ENCODE results near the gene CCNB1IP1. TPM values are rescaled to one million over a fixed set of nuclear protein-coding genes. Genes with fewer than 3 reads are reported as not detected.
"Not testable (repeated sequence)": the region's sequence is repeated elsewhere in the genome, so short reads cannot be mapped to it uniquely, and the experiment has no call there.

Gene CCNB1IP1
- 10 to 100 TPM; 70.2 to 77.4 TPM for total RNA-seq

- peaks cover 36% of the 10 kb centered on the region for H3K4me1 Mint-ChIP-seq (ENCODE audit: low read depth)
- H3K27me3 Mint-ChIP-seq: no peaks in the 10 kb centered on the region
- peak within 1 kb of the TSS; percentile 99 for H3K4me3 Mint-ChIP-seq
- intact Hi-C loops (cut with micrococcal nuclease): loop anchor here (1.0 to 2.0 kb wide), 6 partner anchors 10 to 350 kb away; partner anchors contain the start of genes APEX1, PARP2 and PNP
- DNase-seq: peak; percentile 54
- ChIA-PET POLR2A (interaction anchor here (1.3 to 4.8 kb wide), 5 partner anchors 10 to 350 kb away, joined by 4 to 59 read pairs (median 5); partner anchors contain the start of genes PARP2 and PNP), CTCF (interaction anchor here (0.7 to 8.9 kb wide), 5 partner anchors 8 to 277 kb away, joined by 3 to 129 read pairs (median 7); partner anchors contain the start of genes PARP2 and TEP1)
- H3K36me3 Mint-ChIP-seq: peaks cover 16% of the 10 kb centered on the region
- H3K27ac Mint-ChIP-seq: peak within 1 kb of the TSS; percentile 92
- no peaks in the 10 kb centered on the region for H3K9me3 Mint-ChIP-seq
Observed at GRCh38 chr14:20332788-20333493, at the start of gene CCNB1IP1. CCNB1IP1 (minus strand) TSS chr14:20333279; CDS start chr14:20316523, 16,756 bp downstream.

GRCh38 chr14:20382526-20382925 lies 49.4 kb upstream of the CCNB1IP1 start:
- intact Hi-C loops (cut with micrococcal nuclease): no loop called here
- no peaks in the 10 kb centered on the region for H3K27me3 Mint-ChIP-seq
- CTCF ChIA-PET: no interaction called here
- peaks cover 2% of the 10 kb centered on the region for H3K4me1 Mint-ChIP-seq (ENCODE audit: low read depth)
- H3K4me3 Mint-ChIP-seq: no peak overlapping the region
- no peaks in the 10 kb centered on the region for H3K9me3 Mint-ChIP-seq
- no peak for DNase-seq
- H3K36me3 Mint-ChIP-seq: peaks cover 55% of the 10 kb centered on the region
- peak overlapping the region; percentile 15 for H3K27ac Mint-ChIP-seq
- POLR2A ChIA-PET: interaction anchor here (0.6 kb wide), 1 partner anchor 22 kb away, joined by 4 read pairs; no protein-coding TSS in a partner anchor

- DNase-seq: no peak
- no peaks in the 10 kb centered on the region for H3K9me3 Mint-ChIP-seq
- H3K4me3 Mint-ChIP-seq: no peak overlapping the region
- intact Hi-C loops (cut with micrococcal nuclease): no loop called here
- no peaks in the 10 kb centered on the region for H3K27me3 Mint-ChIP-seq
- ChIA-PET CTCF (no interaction called here), POLR2A (interaction anchor here (1.3 kb wide), 1 partner anchor 38 kb away, joined by 3 read pairs; the partner anchor contains the start of gene PARP2)
- H3K36me3 Mint-ChIP-seq: peaks cover 60% of the 10 kb centered on the region
- peaks cover 2% of the 10 kb centered on the region for H3K4me1 Mint-ChIP-seq (ENCODE audit: low read depth)
- H3K27ac Mint-ChIP-seq: no peak overlapping the region
Observed at GRCh38 chr14:20381341-20381740, 48.3 kb upstream of the CCNB1IP1 start.

- peaks cover 2% of the 10 kb centered on the region for H3K4me1 Mint-ChIP-seq (ENCODE audit: low read depth)
- POLR2A ChIA-PET: interaction anchor here (1.3 kb wide), 1 partner anchor 37 kb away, joined by 3 read pairs; the partner anchor contains the start of gene PARP2
- no peak overlapping the region for H3K4me3 Mint-ChIP-seq
- H3K27ac Mint-ChIP-seq: peak overlapping the region; percentile 47
- no peaks in the 10 kb centered on the region for H3K9me3 Mint-ChIP-seq
- intact Hi-C loops (cut with micrococcal nuclease): no loop called here
- H3K27me3 Mint-ChIP-seq: no peaks in the 10 kb centered on the region
- H3K36me3 Mint-ChIP-seq: peaks cover 54% of the 10 kb centered on the region
- DNase-seq: no peak
- CTCF ChIA-PET: interaction anchor here (1.0 kb wide), 1 partner anchor 53 kb away, joined by 3 read pairs; no protein-coding TSS in a partner anchor
Observed at GRCh38 chr14:20380681-20381080, 47.6 kb upstream of the CCNB1IP1 start.

GRCh38 chr14:20379743-20380142 lies 46.7 kb upstream of the CCNB1IP1 start:
- POLR2A ChIA-PET: no interaction called here

GRCh38 chr14:20377171-20377570 lies 44.1 kb upstream of the CCNB1IP1 start:
- DNase-seq: no peak
- Mint-ChIP-seq H3K27ac (no peak overlapping the region), H3K4me1 (ENCODE audit: low read depth) (peaks cover 2% of the 10 kb centered on the region), H3K36me3 (peaks cover 52% of the 10 kb centered on the region), H3K9me3 (no peaks in the 10 kb centered on the region), H3K4me3 (no peak overlapping the region), H3K27me3 (no peaks in the 10 kb centered on the region)
- ChIA-PET POLR2A (no interaction called here), CTCF (interaction anchor here (1.5 kb wide), 1 partner anchor 236 kb away, joined by 3 read pairs; no protein-coding TSS in a partner anchor)
- intact Hi-C loops (cut with micrococcal nuclease): no loop called here

More at GRCh38 chr14:20379743-20380142, 46.7 kb upstream of the CCNB1IP1 start:
- CTCF ChIA-PET: interaction anchor here (1.0 kb wide), 1 partner anchor 52 kb away, joined by 3 read pairs; no protein-coding TSS in a partner anchor
- Mint-ChIP-seq H3K4me3 (no peak overlapping the region), H3K9me3 (no peaks in the 10 kb centered on the region), H3K27ac (no peak overlapping the region), H3K27me3 (no peaks in the 10 kb centered on the region), H3K36me3 (peaks cover 56% of the 10 kb centered on the region), H3K4me1 (ENCODE audit: low read depth) (peaks cover 2% of the 10 kb centered on the region)
- intact Hi-C loops (cut with micrococcal nuclease): no loop called here
- DNase-seq: no peak

- Mint-ChIP-seq H3K9me3 (no peaks in the 10 kb centered on the region), H3K4me3 (no peak overlapping the region), H3K4me1 (ENCODE audit: low read depth) (peaks cover 2% of the 10 kb centered on the region), H3K27ac (no peak overlapping the region), H3K27me3 (no peaks in the 10 kb centered on the region), H3K36me3 (peaks cover 59% of the 10 kb centered on the region)
- no peak for DNase-seq
- intact Hi-C loops (cut with micrococcal nuclease): no loop called here
- POLR2A ChIA-PET: interaction anchor here (0.9 kb wide), 1 partner anchor 9 kb away, joined by 3 read pairs; no protein-coding TSS in a partner anchor
- CTCF ChIA-PET: interaction anchor here (1.1 to 1.5 kb wide), 2 partner anchors 38 to 237 kb away, joined by 3 read pairs; no protein-coding TSS in a partner anchor
Observed at GRCh38 chr14:20376071-20376588, 43.1 kb upstream of the CCNB1IP1 start.

- H3K27me3 Mint-ChIP-seq: no peaks in the 10 kb centered on the region
- POLR2A ChIA-PET: interaction anchor here (0.9 kb wide), 1 partner anchor 10 kb away, joined by 3 read pairs; no protein-coding TSS in a partner anchor
- DNase-seq: no peak
- no peak overlapping the region for H3K4me3 Mint-ChIP-seq
- intact Hi-C loops (cut with micrococcal nuclease): no loop called here
- H3K36me3 Mint-ChIP-seq: peaks cover 58% of the 10 kb centered on the region
- H3K27ac Mint-ChIP-seq: no peak overlapping the region
- CTCF ChIA-PET: interaction anchor here (1.1 to 1.5 kb wide), 2 partner anchors 39 to 238 kb away, joined by 3 read pairs; no protein-coding TSS in a partner anchor
- H3K9me3 Mint-ChIP-seq: no peaks in the 10 kb centered on the region
- no peaks in the 10 kb centered on the region for H3K4me1 Mint-ChIP-seq (ENCODE audit: low read depth)
Observed at GRCh38 chr14:20375471-20375870, 42.4 kb upstream of the CCNB1IP1 start.

GRCh38 chr14:20372796-20373195 lies 39.7 kb upstream of the CCNB1IP1 start:
- peaks cover 2% of the 10 kb centered on the region for H3K9me3 Mint-ChIP-seq
- no peaks in the 10 kb centered on the region for H3K27me3 Mint-ChIP-seq
- H3K4me3 Mint-ChIP-seq: no peak overlapping the region
- peaks cover 69% of the 10 kb centered on the region for H3K36me3 Mint-ChIP-seq
- peaks cover 8% of the 10 kb centered on the region for H3K4me1 Mint-ChIP-seq (ENCODE audit: low read depth)
- peak; percentile 16 for DNase-seq
- no peak overlapping the region for H3K27ac Mint-ChIP-seq
- POLR2A ChIA-PET: no interaction called here
- CTCF ChIA-PET: no interaction called here
- intact Hi-C loops (cut with micrococcal nuclease): no loop called here

GRCh38 chr14:20365928-20366327 lies 32.8 kb upstream of the CCNB1IP1 start:
- CTCF ChIA-PET: interaction anchor here (1.0 kb wide), 1 partner anchor 48 kb away, joined by 3 read pairs; no protein-coding TSS in a partner anchor
- DNase-seq: no peak
- Mint-ChIP-seq H3K27me3 (no peaks in the 10 kb centered on the region), H3K36me3 (peaks cover 42% of the 10 kb centered on the region), H3K9me3 (peaks cover 3% of the 10 kb centered on the region), H3K4me1 (ENCODE audit: low read depth) (peaks cover 29% of the 10 kb centered on the region), H3K4me3 (no peak overlapping the region), H3K27ac (no peak overlapping the region)
- intact Hi-C loops (cut with micrococcal nuclease): loop anchor here (2.0 kb wide), 1 partner anchor 33 kb away; the partner anchor contains the start of gene CCNB1IP1
- POLR2A ChIA-PET: interaction anchor here (1.0 to 1.8 kb wide), 3 partner anchors 11 to 35 kb away, joined by 3 to 6 read pairs (median 6); partner anchors contain the start of gene PARP2

- CTCF ChIA-PET; H3K27me3 Mint-ChIP-seq; H3K9me3 Mint-ChIP-seq; H3K4me3 Mint-ChIP-seq; DNase-seq; POLR2A ChIA-PET; intact Hi-C loops (cut with micrococcal nuclease): not testable (repeated sequence)
- Mint-ChIP-seq H3K36me3 (peaks cover 55% of the 10 kb centered on the region), H3K27ac (peak overlapping the region; percentile 68), H3K4me1 (ENCODE audit: low read depth) (peaks cover 11% of the 10 kb centered on the region)
Observed at GRCh38 chr14:20358474-20358873, 25.4 kb upstream of the CCNB1IP1 start.

- no peak for DNase-seq
- intact Hi-C loops (cut with micrococcal nuclease): no loop called here
- ChIA-PET POLR2A (interaction anchor here (2.3 kb wide), 1 partner anchor 13 kb away, joined by 8 read pairs; the partner anchor contains the start of gene PARP2), CTCF (interaction anchor here (1.0 to 1.1 kb wide), 2 partner anchors 29 to 59 kb away, joined by 3 to 5 read pairs; no protein-coding TSS in a partner anchor)
- Mint-ChIP-seq H3K27me3 (no peaks in the 10 kb centered on the region), H3K36me3 (peaks cover 64% of the 10 kb centered on the region), H3K27ac (no peak overlapping the region), H3K4me1 (ENCODE audit: low read depth) (peaks cover 11% of the 10 kb centered on the region), H3K9me3 (no peaks in the 10 kb centered on the region), H3K4me3 (no peak overlapping the region)
Observed at GRCh38 chr14:20356422-20356821, 23.3 kb upstream of the CCNB1IP1 start.

Measured in activated CD4-positive, alpha-beta memory T cell treated with anti-CD3 and anti-CD28 coated beads for 36 hours (primary cell).